GM19351 (cell line): Measurements from ENCODE around the gene ARMCX4.
A peak's percentile ranks its signal among the peaks of the same experiment; 100 is the strongest.
"Not testable (repeated sequence)": the region's sequence is repeated elsewhere in the genome, so short reads cannot be mapped to it uniquely, and the experiment has no call there.

Experiments
- ATAC-seq: cut with Tn5 transposase; IDR thresholded peaks from one replicate; pipeline ENCODE4 v1.9.1; 2021; ENCODE audit warnings: mild to moderate bottlenecking, moderate library complexity; ENCODE audit not compliant: unreplicated experiment

Gene ARMCX4

GRCh38 chrX:101485212-101485949 is at the start of gene ARMCX4:
ARMCX4 (plus strand) TSS chrX:101485456; CDS start chrX:101488590, 3,134 bp downstream.
- peak; percentile 62 for ATAC-seq

- no peak for ATAC-seq
Observed at GRCh38 chrX:101442085-101442484, 43.2 kb upstream of the ARMCX4 start.

- ATAC-seq = no peak
Observed at GRCh38 chrX:101449279-101449678, 36.0 kb upstream of the ARMCX4 start.

- ATAC-seq = no peak
Observed at GRCh38 chrX:101450085-101450484, 35.2 kb upstream of the ARMCX4 start.

GRCh38 chrX:101450961-101451360 is 34.3 kb upstream of the ARMCX4 start:
- ATAC-seq = no peak

GRCh38 chrX:101452056-101452455 is 33.2 kb upstream of the ARMCX4 start:
- no peak for ATAC-seq

- no peak for ATAC-seq
Observed at GRCh38 chrX:101460669-101461068, 24.6 kb upstream of the ARMCX4 start.

- ATAC-seq = peak; percentile 72
Observed at GRCh38 chrX:101462892-101463291, 22.4 kb upstream of the ARMCX4 start.

- no peak for ATAC-seq
Observed at GRCh38 chrX:101478366-101478765, 6.9 kb upstream of the ARMCX4 start.

- no peak for ATAC-seq
Observed at GRCh38 chrX:101482296-101482695, 3.0 kb upstream of the ARMCX4 start.

- no peak for ATAC-seq
Observed at GRCh38 chrX:101483705-101484104, 1.6 kb upstream of the ARMCX4 start.

- no peak for ATAC-seq
Observed at GRCh38 chrX:101484135-101484534, 1.1 kb upstream of the ARMCX4 start.

GRCh38 chrX:101488796-101489195 is 3.5 kb downstream of the ARMCX4 start:
- no peak for ATAC-seq

GRCh38 chrX:101491943-101492342 is 6.7 kb downstream of the ARMCX4 start:
- no peak for ATAC-seq

GRCh38 chrX:101493225-101493624 is 8.0 kb downstream of the ARMCX4 start:
- ATAC-seq = no peak

- not testable (repeated sequence) for ATAC-seq
Observed at GRCh38 chrX:101502929-101503328, 17.7 kb downstream of the ARMCX4 start.

GRCh38 chrX:101507372-101507771 is 22.1 kb downstream of the ARMCX4 start:
- no peak for ATAC-seq

GRCh38 chrX:101507986-101508385 is 22.7 kb downstream of the ARMCX4 start:
- ATAC-seq = no peak

- no peak for ATAC-seq
Observed at GRCh38 chrX:101530944-101531343, 45.7 kb downstream of the ARMCX4 start.
